NOMO-1 (cell line): ENCODE measurements around the gene BSCL2.
"Not testable (repeated sequence)": the region's sequence is repeated elsewhere in the genome, so short reads cannot be mapped to it uniquely, and the experiment has no call there.

Experiments
- DNase-seq, 2 experiments: peaks; one replicate each; lab custom pipeline; 2025; ENCODE audit not compliant: unreplicated experiment in 2 of 2; lab: John Stamatoyannopoulos, UW

BSCL2 gene

DNA sequence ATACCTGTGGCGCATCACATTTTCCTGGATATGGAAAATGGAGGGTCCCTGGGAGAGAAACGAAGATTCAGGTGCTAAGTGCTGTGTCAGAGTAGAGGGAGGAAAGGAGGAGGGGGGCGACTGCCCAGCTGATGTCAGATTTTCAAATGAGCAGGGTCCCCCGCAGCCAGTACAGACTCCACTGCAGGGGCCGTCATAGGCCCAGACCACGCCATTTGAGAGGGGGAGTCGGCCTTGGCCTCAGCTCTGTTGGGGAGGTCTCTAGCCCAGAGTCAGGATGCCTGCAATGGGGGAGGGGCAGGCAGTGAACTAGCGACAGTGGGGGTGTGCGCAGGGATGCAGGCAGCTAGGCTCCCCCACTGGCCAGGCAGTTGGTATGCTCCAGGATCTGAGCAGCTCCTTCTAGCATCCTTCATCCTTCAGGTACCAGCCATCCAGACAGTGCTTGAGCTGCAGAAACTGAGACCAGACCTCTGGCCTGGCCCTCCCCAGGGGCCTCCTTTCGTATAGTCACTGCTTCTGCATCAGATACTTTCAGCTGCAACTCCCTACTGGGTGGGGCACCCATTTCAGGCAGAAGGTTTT is at the start of gene BSCL2, which contains the start of gene GNG3:
TSS of gene BSCL2 (minus strand) at position 148 of the 585 bp plus-strand sequence. CDS start 229 bp downstream, outside the sequence.
TSS of gene GNG3 (plus strand) at position 400 of the 585 bp plus-strand sequence. CDS start 620 bp downstream, outside the sequence.
- no peak for DNase-seq

DNA sequence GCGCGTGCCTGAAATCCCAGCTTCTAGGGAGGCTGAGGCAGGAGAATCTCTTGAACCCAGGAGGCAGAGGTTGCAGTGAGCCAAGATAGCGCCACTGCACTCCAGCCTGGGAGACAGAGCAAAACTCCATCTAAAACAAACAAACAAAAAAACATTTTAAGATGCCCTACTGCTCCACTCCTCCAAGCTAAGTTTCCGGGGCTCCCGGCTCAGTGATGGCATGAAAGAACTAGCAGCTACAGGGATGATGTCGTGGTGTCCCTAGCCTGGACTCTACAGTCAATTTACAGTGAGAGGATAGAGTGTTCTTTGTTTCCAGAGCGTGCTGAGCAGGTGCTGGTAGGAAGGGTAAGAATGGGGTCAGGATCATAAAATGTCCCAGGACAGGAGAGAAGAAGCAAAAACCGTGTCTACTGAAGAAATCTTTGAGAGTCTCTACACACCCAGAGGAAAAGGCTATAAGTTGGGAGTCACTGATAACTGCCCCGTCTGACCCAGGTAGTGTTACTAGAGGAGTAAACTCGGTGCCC is 47.9 kb upstream of the BSCL2 start:
- DNase-seq: no peak

DNA sequence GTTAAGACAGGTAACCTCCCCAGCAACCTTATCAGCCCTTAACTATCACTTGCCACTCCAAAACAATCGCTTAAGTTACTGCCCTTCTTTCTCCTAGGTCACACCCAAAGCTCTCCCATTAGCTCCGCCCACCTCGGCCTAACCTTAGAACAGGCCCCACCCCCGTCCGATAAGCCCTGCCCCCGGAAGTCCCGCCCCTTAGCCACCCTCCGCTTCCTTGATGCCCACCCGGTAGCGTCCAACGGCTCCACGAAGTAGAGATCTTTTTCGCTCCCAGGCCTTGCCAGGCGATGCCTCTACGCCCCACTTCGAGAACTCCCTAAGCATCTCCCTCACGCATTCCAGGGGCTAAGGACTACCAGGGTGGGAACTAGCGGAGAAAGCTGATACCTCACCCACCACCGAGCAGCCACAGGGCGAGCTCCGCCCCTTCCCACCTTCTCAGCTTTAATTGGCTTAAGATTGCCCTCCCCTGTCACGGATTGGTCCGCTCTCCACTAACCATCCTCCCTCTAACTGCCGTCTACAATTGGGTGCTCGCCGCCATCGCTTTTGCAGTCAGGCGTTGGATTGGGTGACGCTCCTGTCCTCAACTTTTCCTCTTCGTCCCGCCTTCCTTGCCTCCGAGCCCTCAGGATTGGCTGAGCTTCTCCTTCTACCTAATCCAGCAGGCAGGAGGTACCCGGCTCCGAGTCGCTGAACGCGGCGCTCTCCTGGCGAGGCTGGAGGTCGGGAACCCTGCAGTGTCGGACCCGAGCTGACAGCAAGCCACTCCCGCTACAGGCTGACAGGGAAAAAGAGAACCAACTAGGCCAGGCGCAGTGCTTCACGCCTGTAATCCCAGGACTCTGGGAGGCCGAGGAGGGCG is 46.7 kb upstream of the BSCL2 start, which contains the start of gene ZBTB3:
TSS of gene ZBTB3 (minus strand) at position 425 of the 868 bp plus-strand sequence. CDS start 496 bp downstream, outside the sequence.
- peak; percentile 99 to 100 for DNase-seq

DNA sequence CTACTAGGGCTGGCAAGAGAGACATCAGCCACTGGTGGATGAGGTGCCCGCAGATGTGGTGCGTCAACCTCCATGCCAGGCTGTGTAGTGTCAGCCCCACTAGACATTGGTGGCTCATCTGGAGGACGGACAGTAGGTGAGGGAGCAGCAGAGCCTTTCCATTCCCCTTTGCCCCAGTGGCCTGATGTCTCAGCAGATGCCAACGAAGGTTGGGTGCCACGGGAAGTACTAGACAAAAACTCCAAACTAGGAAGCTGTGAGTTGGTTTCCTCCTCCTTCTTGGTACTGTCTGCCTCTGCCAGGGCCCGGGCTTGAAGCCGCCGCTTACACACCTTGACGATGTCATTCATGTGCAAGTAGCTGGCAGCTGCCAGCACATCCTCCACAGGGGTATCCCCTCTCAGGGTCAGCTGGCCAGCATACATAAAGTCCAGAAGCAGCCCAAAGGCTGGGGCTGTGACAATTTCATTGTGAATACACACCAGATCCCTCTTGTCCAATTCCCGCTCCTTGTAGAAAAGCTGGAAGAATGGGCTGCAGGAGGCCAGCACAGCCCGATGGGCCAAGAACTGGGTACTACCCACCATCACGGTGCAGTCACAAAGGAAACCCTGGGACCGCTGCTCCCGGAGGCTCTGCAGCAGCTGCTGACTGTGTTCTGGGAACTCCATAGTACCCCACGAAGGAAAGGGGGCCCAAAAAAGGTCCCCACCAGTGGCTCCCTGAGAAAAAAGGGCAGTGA is 45.9 kb upstream of the BSCL2 start:
- DNase-seq: no peak

DNA sequence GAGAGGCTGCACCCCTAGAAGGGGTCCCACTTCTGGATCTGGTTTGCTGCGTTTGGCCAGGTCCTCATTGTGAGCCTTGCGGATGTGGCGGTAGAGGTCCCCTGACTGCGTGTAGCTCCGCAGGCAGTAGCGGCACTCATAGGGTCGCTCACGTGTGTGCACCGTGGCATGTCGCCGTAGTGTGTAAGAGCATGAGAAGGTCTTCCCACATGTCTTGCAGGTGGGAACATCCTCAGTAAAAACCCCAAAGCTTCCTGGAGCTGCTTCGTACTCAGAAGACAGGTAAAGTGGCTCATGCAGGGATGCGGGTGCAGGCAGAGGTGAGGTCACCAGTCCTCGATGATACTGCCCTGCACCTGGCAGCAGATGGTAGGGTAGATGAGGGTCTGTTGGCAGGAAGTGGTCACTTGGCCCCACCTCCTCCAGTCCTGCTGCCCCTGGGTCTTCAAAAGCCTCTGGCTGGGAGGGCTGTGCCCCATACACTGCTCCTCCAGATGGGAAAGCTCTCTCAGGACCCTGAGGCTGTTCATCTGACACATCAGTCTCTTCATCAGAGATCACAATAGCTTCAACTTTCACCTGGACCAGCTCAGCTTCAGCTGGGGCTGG is 45.1 kb upstream of the BSCL2 start:
- DNase-seq: no peak

DNA sequence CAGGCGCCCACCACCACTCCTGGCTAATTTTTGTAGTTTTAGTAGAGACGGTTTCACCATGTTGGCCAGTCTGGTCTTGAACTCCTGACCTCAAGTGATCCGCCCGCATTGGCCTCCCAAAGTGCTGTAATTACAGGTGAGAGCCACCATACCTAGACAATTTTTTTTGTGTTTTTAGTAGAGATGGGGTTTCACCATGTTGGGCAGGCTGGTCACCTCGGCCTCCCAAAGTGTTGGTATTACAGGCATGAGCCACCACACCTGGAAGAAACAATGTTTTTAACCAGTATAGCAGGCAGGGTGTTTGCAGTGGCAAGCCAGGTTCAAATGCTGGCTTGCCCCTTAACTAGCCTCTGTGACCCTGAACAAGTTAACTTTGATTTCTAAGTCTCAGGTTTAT is 42.7 kb upstream of the BSCL2 start:
- not testable (repeated sequence) for DNase-seq

DNA sequence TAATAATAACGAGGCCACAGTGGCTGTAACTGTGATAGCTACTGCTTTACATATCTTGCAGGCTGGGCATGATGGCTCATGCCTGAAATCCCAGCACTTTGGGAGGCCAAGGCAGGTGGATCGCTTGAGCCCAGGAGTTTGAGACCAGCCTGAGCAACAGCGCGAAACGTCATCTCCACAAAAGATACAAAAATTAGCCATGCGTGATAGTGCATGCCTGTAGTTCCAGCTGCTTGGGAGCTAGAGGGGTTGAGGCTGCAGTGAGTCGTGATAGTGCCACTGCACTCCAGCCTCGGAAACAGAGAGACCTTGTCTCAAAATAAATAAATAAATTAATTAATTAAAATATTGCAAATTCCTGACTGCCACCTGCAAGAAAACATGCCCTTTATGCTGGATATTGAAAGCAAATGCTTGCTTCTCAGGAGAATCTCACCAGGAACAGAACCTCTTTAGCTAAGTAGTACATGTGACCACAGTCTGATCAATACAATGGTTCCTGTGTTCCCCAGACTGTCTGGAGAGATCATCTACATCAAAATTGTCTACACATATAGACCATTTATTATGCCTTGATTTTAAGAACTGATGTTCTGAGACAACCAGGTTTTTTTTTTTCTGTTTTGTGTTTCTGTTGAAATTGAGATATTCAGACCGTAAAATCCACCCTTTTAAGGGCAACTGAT is 40.4 kb upstream of the BSCL2 start:
- DNase-seq: no peak

DNA sequence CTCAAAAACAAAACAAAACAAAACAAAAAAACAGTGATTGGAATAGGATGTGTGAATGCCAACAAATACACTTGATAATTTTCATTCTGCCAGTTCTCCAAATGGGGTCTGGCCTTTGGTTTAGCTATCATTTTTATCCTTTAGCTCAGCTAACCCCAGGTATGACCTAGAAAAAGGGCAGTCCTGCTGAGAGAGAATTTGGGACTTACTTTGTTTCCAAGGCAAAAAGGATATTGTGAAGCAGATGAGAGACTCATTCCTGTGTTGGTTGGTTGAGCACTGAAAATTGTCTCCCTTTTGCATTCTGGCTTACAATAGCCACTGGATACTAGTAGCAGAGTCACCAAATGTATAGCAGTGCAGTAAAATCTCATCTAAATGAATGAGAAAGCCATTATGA is 30.0 kb upstream of the BSCL2 start:
- DNase-seq: no peak

DNA sequence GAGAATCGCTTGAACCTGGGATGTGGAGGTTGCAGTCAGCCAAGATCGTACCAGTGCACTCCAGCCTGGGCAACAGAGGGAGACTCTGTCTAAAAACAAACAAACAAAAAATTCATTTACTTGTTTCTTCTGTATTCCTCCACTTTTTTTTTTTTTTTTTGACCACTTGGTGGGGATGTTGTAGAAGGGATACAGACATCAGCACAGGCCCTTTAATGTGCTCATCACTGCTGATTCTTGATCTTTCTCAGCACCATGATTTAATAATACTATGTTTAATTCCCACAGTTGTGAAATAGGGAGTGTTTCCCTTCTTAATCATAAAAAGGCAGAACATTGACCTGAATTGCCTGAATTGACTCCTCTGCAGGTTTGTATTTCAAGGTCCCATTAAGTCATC is 25.6 kb upstream of the BSCL2 start:
- no peak for DNase-seq

DNA sequence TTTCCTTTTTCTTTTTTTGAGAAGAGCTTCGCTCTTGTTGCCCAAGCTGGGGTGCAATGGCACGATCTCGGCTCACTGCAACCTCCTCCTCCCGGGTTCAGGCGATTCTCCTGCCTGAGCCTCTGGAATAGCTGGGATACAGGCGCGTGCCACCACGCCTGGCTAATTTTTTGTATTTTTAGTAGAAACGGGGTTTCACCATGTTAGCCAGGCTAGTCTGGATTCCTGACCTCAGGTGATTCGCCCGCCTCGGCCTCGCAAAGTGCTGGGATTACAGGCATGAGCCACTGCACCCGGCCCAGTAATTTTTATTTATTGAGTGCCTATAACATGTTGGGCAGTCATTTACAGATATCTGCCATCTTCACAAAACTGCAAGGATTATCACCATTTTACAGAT is 22.9 kb upstream of the BSCL2 start:
- DNase-seq: not testable (repeated sequence)

DNA sequence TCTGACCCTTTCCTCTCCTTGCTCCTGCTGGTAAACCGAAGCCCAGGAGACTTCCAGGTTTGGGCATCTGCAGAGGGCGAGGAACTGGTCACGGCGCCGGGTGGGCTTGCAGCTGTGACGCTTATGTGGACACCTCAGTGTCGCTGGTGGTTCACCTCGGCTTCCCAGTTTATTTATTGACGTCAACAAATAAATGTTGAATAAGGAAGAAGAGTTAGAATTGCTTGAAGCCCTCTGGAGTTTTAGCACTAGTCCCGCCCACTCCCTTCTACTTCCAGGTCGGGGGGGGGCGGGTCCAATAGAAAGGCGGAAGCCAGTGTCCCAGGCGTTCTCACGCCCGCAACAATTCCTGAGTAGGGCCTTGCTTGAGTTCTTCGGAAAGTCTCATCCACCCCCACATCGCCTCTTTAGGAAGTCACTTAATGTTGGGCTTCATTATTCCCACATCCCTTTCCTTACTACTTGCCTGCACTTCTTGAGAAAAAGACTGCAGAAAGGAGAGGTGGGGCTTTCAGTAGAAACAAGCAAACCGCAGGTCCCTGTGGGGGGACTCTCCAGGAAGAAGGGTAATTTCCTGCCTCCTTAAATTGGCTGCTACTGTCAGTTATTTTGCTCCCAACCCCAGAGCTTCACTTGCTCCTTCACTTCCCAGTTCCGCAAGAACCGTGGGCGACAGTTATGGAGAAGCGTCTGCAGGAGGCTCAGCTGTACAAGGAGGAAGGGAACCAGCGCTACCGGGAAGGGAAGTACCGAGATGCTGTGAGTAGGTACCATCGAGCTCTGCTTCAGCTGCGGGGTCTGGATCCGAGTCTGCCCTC is 21.2 kb upstream of the BSCL2 start, which contains the start of gene TTC9C:
TSS of gene TTC9C (plus strand) at position 316 of the 818 bp plus-strand sequence. CDS start at position 679, 363 bp downstream.
- DNase-seq: peak; percentile 83 to 84

DNA sequence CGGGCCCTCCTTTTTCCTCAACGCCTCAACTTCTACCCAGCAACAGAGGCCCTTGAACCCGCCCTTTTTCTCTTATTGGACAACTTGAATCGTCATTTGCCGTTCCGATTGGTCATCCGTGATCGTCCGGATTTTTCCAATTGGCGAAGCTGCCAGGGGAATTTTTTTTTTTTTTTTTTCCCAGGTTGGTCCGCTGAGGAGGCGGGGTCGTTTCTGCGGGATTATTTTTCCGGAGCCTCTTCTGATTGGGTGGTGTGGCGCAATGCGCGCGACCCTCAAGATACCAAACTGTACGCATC is 20.6 kb upstream of the BSCL2 start:
- peak; percentile 92 to 97 for DNase-seq

DNA sequence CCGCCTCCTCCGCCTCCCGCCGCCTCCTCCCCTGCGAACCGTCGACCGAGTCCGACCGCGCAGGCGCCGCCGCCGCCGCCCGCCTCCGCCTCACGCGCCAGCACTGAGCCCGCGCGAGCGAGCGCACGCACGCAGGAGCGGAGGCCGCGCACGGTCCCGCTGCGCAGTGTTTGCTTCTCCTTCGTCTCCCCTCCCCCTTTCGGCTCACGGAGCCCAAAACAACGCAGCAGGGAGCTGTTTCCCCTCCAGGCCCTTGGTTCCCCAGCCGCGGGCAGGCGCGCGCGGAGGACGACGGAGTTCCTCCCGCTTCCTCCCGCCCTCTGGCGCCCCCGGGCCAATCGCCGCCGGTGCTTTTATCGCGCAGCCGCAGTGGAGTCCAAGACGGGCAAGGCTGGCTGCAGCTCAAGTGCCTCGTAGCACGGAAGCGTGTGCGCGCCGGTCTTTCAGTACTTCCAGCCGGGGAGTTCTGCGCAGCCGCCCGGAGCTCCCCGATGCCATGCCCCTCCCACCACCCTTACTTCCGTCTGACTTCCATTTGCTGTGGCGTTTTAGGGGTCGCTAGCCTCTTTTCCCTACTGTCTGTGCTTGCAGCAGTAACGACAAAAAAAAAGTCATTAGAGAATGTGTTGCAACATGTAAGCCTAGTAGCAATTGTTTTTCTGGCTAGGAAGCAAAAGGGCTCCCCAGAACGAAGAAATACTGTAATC is 20.1 kb upstream of the BSCL2 start, which contains the start of gene HNRNPUL2:
TSS of gene HNRNPUL2 (minus strand) at position 293 of the 707 bp plus-strand sequence. CDS start 301 bp downstream, outside the sequence.
- DNase-seq: peak; percentile 99

DNA sequence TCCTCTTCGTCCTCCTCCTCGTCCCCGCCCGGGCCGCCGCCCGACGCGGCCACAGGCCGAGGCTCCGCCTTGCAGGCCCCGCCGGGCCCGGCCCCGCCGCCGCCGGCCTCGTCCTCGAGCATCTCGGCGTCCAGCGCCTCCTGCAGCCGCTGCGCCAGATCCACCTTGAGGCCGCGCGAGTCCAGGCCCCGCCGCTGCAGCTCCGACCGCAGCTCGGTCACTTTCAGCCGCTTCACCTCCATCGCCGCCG is 19.6 kb upstream of the BSCL2 start:
- DNase-seq: no peak

DNA sequence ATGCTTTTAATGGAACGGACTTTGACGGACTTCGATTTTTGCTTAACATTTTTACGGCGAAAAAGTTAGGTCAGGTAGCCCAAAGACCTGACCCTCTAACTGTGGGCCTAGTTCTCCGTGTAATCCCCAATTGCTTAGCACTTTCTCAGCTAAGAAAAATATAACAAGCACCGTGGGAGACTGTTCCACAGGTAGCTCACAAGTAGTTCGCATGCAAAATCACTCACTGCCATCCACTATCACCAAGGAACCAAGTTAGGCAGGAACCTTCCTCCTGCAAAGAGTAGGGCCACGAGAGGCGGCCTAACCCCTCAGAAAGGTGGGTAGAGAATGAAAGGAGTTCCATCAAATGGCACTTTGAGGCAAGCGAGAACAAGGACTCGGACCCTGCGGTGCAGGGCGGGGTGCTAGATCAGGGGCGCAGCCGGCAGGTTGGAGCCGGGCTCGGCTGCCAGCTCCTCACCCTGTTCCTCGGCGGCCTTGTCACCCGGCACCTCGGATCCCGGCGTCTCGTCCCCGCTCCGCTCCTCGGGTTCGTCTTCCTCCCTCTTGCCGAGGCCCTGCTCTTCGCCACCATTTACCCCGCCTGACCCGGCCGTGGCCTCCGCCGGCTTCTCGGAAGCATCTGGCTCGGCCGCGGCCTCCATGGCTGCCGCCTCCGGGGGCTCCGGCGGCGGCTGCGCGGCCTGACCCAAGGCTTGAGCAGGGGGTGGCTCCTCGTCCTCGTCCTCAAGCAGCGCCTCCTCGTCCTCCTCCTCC is 19.1 kb upstream of the BSCL2 start:
- peak in 1 of 2 experiments; percentile 5 for DNase-seq

DNA sequence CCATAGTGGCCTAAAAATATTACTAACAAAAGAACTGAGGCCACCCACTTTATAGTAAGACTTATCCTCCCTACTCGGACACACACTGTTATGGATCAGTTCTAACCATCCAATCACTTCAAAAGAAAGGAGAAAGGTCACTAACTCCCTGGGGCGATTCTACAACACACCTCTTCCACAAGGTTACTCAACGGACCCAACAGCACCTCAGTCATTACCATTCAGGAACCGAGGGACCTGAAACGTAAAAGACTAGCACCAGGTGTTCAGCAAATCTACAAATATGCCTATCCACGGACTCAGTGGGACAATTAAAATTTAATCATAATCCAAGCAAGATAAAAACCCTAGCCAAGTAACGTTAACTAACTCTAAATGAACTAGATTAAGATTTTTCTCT is 18.4 kb upstream of the BSCL2 start:
- peak in 1 of 2 experiments; percentile 7 for DNase-seq

DNA sequence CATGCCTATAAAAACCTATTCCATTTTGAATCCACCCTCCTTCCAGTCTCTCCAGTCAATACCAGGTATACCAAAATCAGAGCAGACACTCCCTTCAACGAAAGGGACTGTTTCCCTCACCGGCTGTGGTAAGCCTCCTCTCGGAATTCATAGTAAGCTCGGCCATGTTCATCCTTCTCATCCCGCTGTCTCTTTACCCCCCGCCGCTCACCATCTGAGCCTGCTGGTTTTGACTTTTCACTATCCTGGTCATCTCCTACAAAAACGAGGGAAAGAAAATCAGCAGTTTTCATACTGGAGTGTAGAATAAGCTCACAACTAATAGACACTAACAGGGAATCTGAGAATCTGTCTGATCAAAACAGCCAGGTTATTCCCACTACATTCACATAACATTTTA is 16.9 kb upstream of the BSCL2 start:
- DNase-seq: no peak

DNA sequence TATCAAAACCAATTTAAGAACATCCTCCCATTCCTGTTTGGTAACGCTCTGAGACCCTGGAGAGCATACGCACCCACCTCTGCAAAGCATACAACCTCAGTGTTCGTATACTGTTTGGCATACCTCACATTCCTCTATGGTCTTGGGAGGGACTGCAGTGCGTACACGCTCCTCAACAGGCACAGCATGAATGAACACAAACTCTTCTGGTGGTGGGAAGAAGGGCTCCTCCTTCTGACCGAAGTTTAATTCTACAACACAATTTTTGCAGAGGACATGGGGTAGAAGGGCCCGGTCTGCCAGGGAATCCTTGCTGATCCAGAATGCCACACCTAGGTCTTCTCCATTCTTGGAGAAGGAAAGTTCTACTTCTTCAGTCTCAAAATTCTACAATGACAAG is 14.8 kb upstream of the BSCL2 start:
- DNase-seq: no peak
